ENCODE data around the gene FGF2. TPM values are rescaled to one million over a fixed set of nuclear protein-coding genes. Genes with fewer than 3 reads are reported as not detected.
A peak's percentile ranks its signal among the peaks of the same experiment; 100 is the strongest.
"Not testable (repeated sequence)": the region's sequence is repeated elsewhere in the genome, so short reads cannot be mapped to it uniquely, and the experiment has no call there.

Gene FGF2
- total RNA-seq (2014; rRNA removed; shearing (Covaris generic)), result 34.9 and 42.9 TPM in 2 replicates

GRCh38 chr4:122826553-122827257 is at the start of gene FGF2:
TSS of gene FGF2 (plus strand) at chr4:122826831. CDS start at chr4:122827175, 344 bp downstream.
- peak within 1 kb of the TSS; percentile 72 for H3K27ac ChIP-seq
- peak; percentile 42 to 84 for DNase-seq (ENCODE audit: low read depth in 1 of 2, low spot score in 2 of 2)
- H3K4me3 ChIP-seq, result peak within 1 kb of the TSS; percentile 88
- H3K36me3 ChIP-seq, result peaks cover 25% of the 10 kb centered on the region
- H3K27me3 ChIP-seq (replicated peaks), result no peaks in the 10 kb centered on the region
- H3K4me1 ChIP-seq (replicated peaks), result peaks cover 38% of the 10 kb centered on the region
- no peaks in the 10 kb centered on the region for H3K9me3 ChIP-seq (replicated peaks)

GRCh38 chr4:122776916-122777315 is 49.7 kb upstream of the FGF2 start:
- DNase-seq (ENCODE audit: low read depth in 1 of 2, low spot score in 2 of 2), result no peak
- Histone ChIP-seq H3K36me3 (no peaks in the 10 kb centered on the region), H3K4me1 (replicated peaks) (peaks cover 40% of the 10 kb centered on the region), H3K9me3 (replicated peaks) (no peaks in the 10 kb centered on the region), H3K27ac (peak overlapping the region; percentile 70), H3K27me3 (replicated peaks) (no peaks in the 10 kb centered on the region), H3K4me3 (no peak overlapping the region)

- Histone ChIP-seq H3K36me3 (no peaks in the 10 kb centered on the region), H3K27me3 (replicated peaks) (no peaks in the 10 kb centered on the region), H3K27ac (peak overlapping the region; percentile 70), H3K4me1 (replicated peaks) (peaks cover 42% of the 10 kb centered on the region), H3K9me3 (replicated peaks) (no peaks in the 10 kb centered on the region), H3K4me3 (no peak overlapping the region)
- peak in 1 of 2 experiments; percentile 64 for DNase-seq (ENCODE audit: low read depth in 1 of 2, low spot score in 2 of 2)
Measured at GRCh38 chr4:122777846-122778673, 48.6 kb upstream of the FGF2 start.

GRCh38 chr4:122781486-122781885 is 45.1 kb upstream of the FGF2 start:
- no peaks in the 10 kb centered on the region for H3K36me3 ChIP-seq
- H3K27ac ChIP-seq, result peak overlapping the region; percentile 92
- no peak for DNase-seq (ENCODE audit: low read depth in 1 of 2, low spot score in 2 of 2)
- H3K4me3 ChIP-seq, result no peak overlapping the region
- H3K9me3 ChIP-seq (replicated peaks), result no peaks in the 10 kb centered on the region
- peaks cover 62% of the 10 kb centered on the region for H3K4me1 ChIP-seq (replicated peaks)
- no peaks in the 10 kb centered on the region for H3K27me3 ChIP-seq (replicated peaks)

- Histone ChIP-seq H3K27me3 (replicated peaks) (no peaks in the 10 kb centered on the region), H3K4me3 (peak overlapping the region; percentile 21), H3K36me3 (no peaks in the 10 kb centered on the region), H3K9me3 (replicated peaks) (no peaks in the 10 kb centered on the region), H3K4me1 (replicated peaks) (peaks cover 44% of the 10 kb centered on the region), H3K27ac (peak overlapping the region; percentile 92)
- DNase-seq (ENCODE audit: low read depth in 1 of 2, low spot score in 2 of 2), result peak; percentile 94 to 96
Measured at GRCh38 chr4:122783301-122784215, 43.1 kb upstream of the FGF2 start.

GRCh38 chr4:122784261-122784660 is 42.4 kb upstream of the FGF2 start:
- H3K27me3 ChIP-seq (replicated peaks), result no peaks in the 10 kb centered on the region
- H3K36me3 ChIP-seq, result no peaks in the 10 kb centered on the region
- no peaks in the 10 kb centered on the region for H3K9me3 ChIP-seq (replicated peaks)
- peaks cover 42% of the 10 kb centered on the region for H3K4me1 ChIP-seq (replicated peaks)
- no peak overlapping the region for H3K4me3 ChIP-seq
- no peak for DNase-seq (ENCODE audit: low read depth in 1 of 2, low spot score in 2 of 2)
- H3K27ac ChIP-seq, result peak overlapping the region; percentile 92

GRCh38 chr4:122785099-122785498 is 41.5 kb upstream of the FGF2 start:
- no peak for DNase-seq (ENCODE audit: low read depth in 1 of 2, low spot score in 2 of 2)
- H3K36me3 ChIP-seq, result no peaks in the 10 kb centered on the region
- no peak overlapping the region for H3K4me3 ChIP-seq
- no peak overlapping the region; the same call in 1 of the 2 replicates for H3K27ac ChIP-seq
- H3K27me3 ChIP-seq (replicated peaks), result no peaks in the 10 kb centered on the region
- H3K4me1 ChIP-seq (replicated peaks), result peaks cover 42% of the 10 kb centered on the region
- H3K9me3 ChIP-seq (replicated peaks), result no peaks in the 10 kb centered on the region

GRCh38 chr4:122786296-122786695 is 40.3 kb upstream of the FGF2 start:
- H3K36me3 ChIP-seq; DNase-seq (ENCODE audit: low read depth in 1 of 2, low spot score in 2 of 2); H3K27me3 ChIP-seq (replicated peaks); H3K4me3 ChIP-seq; H3K9me3 ChIP-seq (replicated peaks); H3K27ac ChIP-seq: not testable (repeated sequence)
- peaks cover 38% of the 10 kb centered on the region for H3K4me1 ChIP-seq (replicated peaks)

GRCh38 chr4:122786920-122787319 is 39.7 kb upstream of the FGF2 start:
- not testable (repeated sequence) for H3K27me3 ChIP-seq (replicated peaks); H3K36me3 ChIP-seq; H3K9me3 ChIP-seq (replicated peaks); H3K4me3 ChIP-seq; DNase-seq (ENCODE audit: low read depth in 1 of 2, low spot score in 2 of 2); H3K27ac ChIP-seq
- H3K4me1 ChIP-seq (replicated peaks), result peaks cover 31% of the 10 kb centered on the region

GRCh38 chr4:122787940-122788339 is 38.7 kb upstream of the FGF2 start:
- DNase-seq (ENCODE audit: low read depth in 1 of 2, low spot score in 2 of 2), result no peak
- no peaks in the 10 kb centered on the region for H3K36me3 ChIP-seq

GRCh38 chr4:122788935-122789334 is 37.7 kb upstream of the FGF2 start:
- H3K36me3 ChIP-seq, result no peaks in the 10 kb centered on the region
- H3K27ac ChIP-seq, result no peak overlapping the region
- H3K4me3 ChIP-seq, result no peak overlapping the region
- no peak for DNase-seq (ENCODE audit: low read depth in 1 of 2, low spot score in 2 of 2)
- H3K4me1 ChIP-seq (replicated peaks), result peaks cover 15% of the 10 kb centered on the region
- H3K27me3 ChIP-seq (replicated peaks), result no peaks in the 10 kb centered on the region
- no peaks in the 10 kb centered on the region for H3K9me3 ChIP-seq (replicated peaks)

More at GRCh38 chr4:122787940-122788339, 38.7 kb upstream of the FGF2 start:
- Histone ChIP-seq H3K27me3 (replicated peaks) (no peaks in the 10 kb centered on the region), H3K27ac (no peak overlapping the region), H3K4me3 (no peak overlapping the region), H3K4me1 (replicated peaks) (peaks cover 21% of the 10 kb centered on the region), H3K9me3 (replicated peaks) (no peaks in the 10 kb centered on the region)

GRCh38 chr4:122793811-122794210 is 32.8 kb upstream of the FGF2 start:
- Histone ChIP-seq H3K4me3 (no peak overlapping the region), H3K9me3 (replicated peaks) (no peaks in the 10 kb centered on the region), H3K36me3 (no peaks in the 10 kb centered on the region), H3K4me1 (replicated peaks) (peaks cover 23% of the 10 kb centered on the region), H3K27me3 (replicated peaks) (no peaks in the 10 kb centered on the region), H3K27ac (no peak overlapping the region)
- DNase-seq (ENCODE audit: low read depth in 1 of 2, low spot score in 2 of 2), result no peak

GRCh38 chr4:122796801-122797404 is 29.7 kb upstream of the FGF2 start:
- Histone ChIP-seq H3K4me1 (replicated peaks) (peaks cover 25% of the 10 kb centered on the region), H3K36me3 (no peaks in the 10 kb centered on the region), H3K27me3 (replicated peaks) (no peaks in the 10 kb centered on the region), H3K9me3 (replicated peaks) (no peaks in the 10 kb centered on the region), H3K4me3 (no peak overlapping the region), H3K27ac (no peak overlapping the region)
- DNase-seq (ENCODE audit: low read depth in 1 of 2, low spot score in 2 of 2), result no peak

All from SJSA1 (cell line).